T-helper 2 cell treated with Interferon-gamma antibody and Interleukin-4, amounts not matched to agents 5 μg/mL and 100 μg/mL, for 36 hours (primary cell): Measurements from ENCODE around the gene MAPKAP1.

ENCODE experiments used
- DNase-seq: peaks from one replicate; pipeline ENCODE4 v3.0.0; 2021; ENCODE audit warnings: low spot score
- H3K27ac Mint-ChIP-seq: one replicate; pipeline ENCODE4 v1.8.0; 2021; ENCODE audit warnings: mild to moderate bottlenecking, mixed read lengths
- H3K27me3 Mint-ChIP-seq: one replicate; pipeline ENCODE4 v1.8.0; 2021; ENCODE audit warnings: low read depth, mixed read lengths
- H3K36me3 Mint-ChIP-seq: one replicate; pipeline ENCODE4 v1.8.0; 2021; ENCODE audit warnings: low read depth, mixed read lengths
- H3K4me1 Mint-ChIP-seq: one replicate; pipeline ENCODE4 v1.8.0; 2021; ENCODE audit warnings: low read depth, mixed read lengths
- H3K4me3 Mint-ChIP-seq: one replicate; pipeline ENCODE4 v1.8.0; 2022; ENCODE audit warnings: mild to moderate bottlenecking, moderate library complexity, mixed read lengths
- H3K9me3 Mint-ChIP-seq: one replicate; pipeline ENCODE4 v1.8.0; 2021; ENCODE audit warnings: mixed read lengths

The MAPKAP1 gene

GRCh38 chr9:125487842-125488241 lies 219.2 kb downstream of the MAPKAP1 start:
- Mint-ChIP-seq H3K4me3 (no peak overlapping the region), H3K27me3 (no peaks in the 10 kb centered on the region), H3K27ac (no peak overlapping the region), H3K4me1 (no peaks in the 10 kb centered on the region), H3K9me3 (no peaks in the 10 kb centered on the region), H3K36me3 (peaks cover 5% of the 10 kb centered on the region)
- DNase-seq, result no peak

- H3K9me3 Mint-ChIP-seq, result no peaks in the 10 kb centered on the region
- no peaks in the 10 kb centered on the region for H3K4me1 Mint-ChIP-seq
- peaks cover 5% of the 10 kb centered on the region for H3K36me3 Mint-ChIP-seq
- H3K27ac Mint-ChIP-seq, result no peak overlapping the region
- no peak for DNase-seq
- no peak overlapping the region for H3K4me3 Mint-ChIP-seq
- H3K27me3 Mint-ChIP-seq, result no peaks in the 10 kb centered on the region
These were observed 220.4 kb downstream of the MAPKAP1 start for GRCh38 chr9:125486576-125486975.

GRCh38 chr9:125486152-125486508 lies 220.9 kb downstream of the MAPKAP1 start:
- Mint-ChIP-seq H3K4me3 (no peak overlapping the region), H3K9me3 (no peaks in the 10 kb centered on the region), H3K4me1 (no peaks in the 10 kb centered on the region), H3K36me3 (peaks cover 5% of the 10 kb centered on the region), H3K27ac (no peak overlapping the region), H3K27me3 (no peaks in the 10 kb centered on the region)
- no peak for DNase-seq

GRCh38 chr9:125485471-125486151 lies 221.4 kb downstream of the MAPKAP1 start:
- no peak overlapping the region for H3K27ac Mint-ChIP-seq
- no peak overlapping the region for H3K4me3 Mint-ChIP-seq
- no peaks in the 10 kb centered on the region for H3K27me3 Mint-ChIP-seq
- H3K9me3 Mint-ChIP-seq, result no peaks in the 10 kb centered on the region
- no peak for DNase-seq
- no peaks in the 10 kb centered on the region for H3K4me1 Mint-ChIP-seq
- H3K36me3 Mint-ChIP-seq, result peaks cover 5% of the 10 kb centered on the region

GRCh38 chr9:125484350-125485282 lies 222.4 kb downstream of the MAPKAP1 start:
- Mint-ChIP-seq H3K27ac (no peak overlapping the region), H3K27me3 (no peaks in the 10 kb centered on the region), H3K36me3 (peaks cover 5% of the 10 kb centered on the region), H3K9me3 (no peaks in the 10 kb centered on the region), H3K4me3 (no peak overlapping the region), H3K4me1 (no peaks in the 10 kb centered on the region)
- no peak for DNase-seq

- H3K36me3 Mint-ChIP-seq, result peaks cover 5% of the 10 kb centered on the region
- H3K4me1 Mint-ChIP-seq, result no peaks in the 10 kb centered on the region
- DNase-seq, result no peak
- no peaks in the 10 kb centered on the region for H3K27me3 Mint-ChIP-seq
- H3K4me3 Mint-ChIP-seq, result no peak overlapping the region
- no peaks in the 10 kb centered on the region for H3K9me3 Mint-ChIP-seq
- no peak overlapping the region for H3K27ac Mint-ChIP-seq
These were observed 223.3 kb downstream of the MAPKAP1 start for GRCh38 chr9:125483697-125484096.

GRCh38 chr9:125479846-125480615 lies 227.0 kb downstream of the MAPKAP1 start:
- DNase-seq, result no peak
- Mint-ChIP-seq H3K27me3 (no peaks in the 10 kb centered on the region), H3K9me3 (no peaks in the 10 kb centered on the region), H3K27ac (no peak overlapping the region), H3K4me1 (no peaks in the 10 kb centered on the region), H3K36me3 (peaks cover 9% of the 10 kb centered on the region), H3K4me3 (no peak overlapping the region)

- H3K4me1 Mint-ChIP-seq, result no peaks in the 10 kb centered on the region
- no peak overlapping the region for H3K4me3 Mint-ChIP-seq
- no peaks in the 10 kb centered on the region for H3K9me3 Mint-ChIP-seq
- no peak overlapping the region for H3K27ac Mint-ChIP-seq
- H3K36me3 Mint-ChIP-seq, result peaks cover 4% of the 10 kb centered on the region
- DNase-seq, result no peak
- no peaks in the 10 kb centered on the region for H3K27me3 Mint-ChIP-seq
These were observed 229.9 kb downstream of the MAPKAP1 start for GRCh38 chr9:125477089-125477544.

GRCh38 chr9:125476645-125477044 lies 230.4 kb downstream of the MAPKAP1 start:
- Mint-ChIP-seq H3K4me3 (no peak overlapping the region), H3K27ac (no peak overlapping the region), H3K9me3 (no peaks in the 10 kb centered on the region), H3K27me3 (no peaks in the 10 kb centered on the region), H3K36me3 (peaks cover 4% of the 10 kb centered on the region), H3K4me1 (no peaks in the 10 kb centered on the region)
- DNase-seq, result no peak

- H3K36me3 Mint-ChIP-seq, result peaks cover 4% of the 10 kb centered on the region
- H3K4me1 Mint-ChIP-seq, result no peaks in the 10 kb centered on the region
- DNase-seq, result no peak
- no peak overlapping the region for H3K4me3 Mint-ChIP-seq
- no peaks in the 10 kb centered on the region for H3K9me3 Mint-ChIP-seq
- no peak overlapping the region for H3K27ac Mint-ChIP-seq
- no peaks in the 10 kb centered on the region for H3K27me3 Mint-ChIP-seq
These were observed 231.6 kb downstream of the MAPKAP1 start for GRCh38 chr9:125475385-125475784.

- H3K27ac Mint-ChIP-seq, result no peak overlapping the region
- no peak for DNase-seq
- H3K36me3 Mint-ChIP-seq, result peaks cover 4% of the 10 kb centered on the region
- H3K27me3 Mint-ChIP-seq, result no peaks in the 10 kb centered on the region
- H3K4me1 Mint-ChIP-seq, result no peaks in the 10 kb centered on the region
- H3K9me3 Mint-ChIP-seq, result no peaks in the 10 kb centered on the region
- no peak overlapping the region for H3K4me3 Mint-ChIP-seq
These were observed 233.9 kb downstream of the MAPKAP1 start for GRCh38 chr9:125472926-125473701.

GRCh38 chr9:125472562-125472925 lies 234.5 kb downstream of the MAPKAP1 start:
- no peaks in the 10 kb centered on the region for H3K4me1 Mint-ChIP-seq
- DNase-seq, result no peak
- no peaks in the 10 kb centered on the region for H3K9me3 Mint-ChIP-seq
- no peak overlapping the region for H3K27ac Mint-ChIP-seq
- no peaks in the 10 kb centered on the region for H3K36me3 Mint-ChIP-seq
- no peak overlapping the region for H3K4me3 Mint-ChIP-seq
- H3K27me3 Mint-ChIP-seq, result no peaks in the 10 kb centered on the region

GRCh38 chr9:125470767-125471580 lies 236.0 kb downstream of the MAPKAP1 start:
- Mint-ChIP-seq H3K27me3 (no peaks in the 10 kb centered on the region), H3K36me3 (no peaks in the 10 kb centered on the region), H3K4me3 (no peak overlapping the region), H3K27ac (no peak overlapping the region), H3K9me3 (no peaks in the 10 kb centered on the region), H3K4me1 (no peaks in the 10 kb centered on the region)
- DNase-seq, result no peak
